ENCODE data around the gene FAM76A.
"Not testable (repeated sequence)": the region's sequence is repeated elsewhere in the genome, so short reads cannot be mapped to it uniquely, and the experiment has no call there.

The FAM76A gene

DNA sequence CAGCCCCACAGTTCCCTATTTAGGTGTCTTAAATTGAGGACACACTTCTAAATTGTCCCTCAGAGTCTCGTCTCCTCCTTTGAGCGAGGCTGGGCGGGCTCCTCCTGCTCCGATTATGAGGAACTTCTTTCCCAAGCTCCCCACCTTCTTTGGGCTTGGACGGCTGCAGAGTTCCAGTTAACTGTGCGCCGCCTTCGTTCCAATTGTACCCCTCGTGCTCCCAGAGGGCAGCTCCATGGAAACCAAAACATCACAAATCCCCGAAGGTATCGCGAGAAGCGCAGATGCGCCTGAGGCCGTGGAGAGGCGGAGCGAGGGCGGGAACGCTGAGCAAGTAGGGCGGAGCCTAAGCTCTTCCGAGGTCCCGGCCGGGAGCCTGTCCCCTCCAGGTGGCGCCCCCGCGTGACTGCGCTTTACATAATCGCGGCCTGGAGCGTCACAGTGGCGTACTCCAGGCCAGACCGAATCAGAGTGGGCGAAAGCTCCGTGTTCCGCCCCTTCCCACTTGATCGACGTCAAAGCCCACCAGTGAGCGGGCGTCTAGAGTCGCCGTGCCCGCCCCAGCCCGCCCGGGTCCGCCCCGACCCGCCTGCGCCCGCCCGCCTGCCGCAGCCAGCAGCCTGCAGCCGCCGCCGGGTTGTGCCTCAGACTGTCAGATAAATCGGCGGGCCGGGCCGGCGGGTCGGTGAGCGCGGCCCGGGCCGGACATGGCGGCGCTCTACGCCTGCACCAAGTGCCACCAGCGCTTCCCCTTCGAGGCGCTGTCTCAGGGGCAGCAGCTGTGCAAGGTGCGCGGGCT is at the start of gene FAM76A:
TSS of gene FAM76A (plus strand) at position 588 of the 799 bp plus-strand sequence. CDS start at position 708, 120 bp downstream.
- DNase-seq = peak; percentile 87 to 95

GRCh38 chr1:27676410-27676809 is 49.4 kb upstream of the FAM76A start:
- DNase-seq = no peak

GRCh38 chr1:27678747-27679146 is 47.0 kb upstream of the FAM76A start:
- DNase-seq = no peak

- not testable (repeated sequence) for DNase-seq
Measured at GRCh38 chr1:27680225-27680791, 45.5 kb upstream of the FAM76A start.

DNA sequence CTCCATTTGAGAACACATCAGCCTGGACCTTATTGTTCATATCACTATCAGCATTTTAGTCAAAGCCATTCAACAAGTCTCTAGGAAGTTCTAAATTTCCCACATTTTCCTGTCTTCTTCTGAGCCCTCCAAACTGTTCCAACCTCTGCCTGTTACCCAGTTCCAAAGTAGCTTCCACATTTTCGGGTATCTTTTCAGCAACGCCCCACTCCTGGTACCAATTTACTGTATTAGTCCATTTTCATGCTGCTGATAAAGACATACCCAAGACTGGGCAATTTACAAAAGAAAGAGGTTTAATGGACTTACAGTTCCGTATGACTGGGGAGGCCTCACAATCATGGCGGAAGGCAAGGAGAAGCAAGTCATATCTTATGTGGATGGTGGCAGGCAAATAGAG is 44.2 kb upstream of the FAM76A start:
- DNase-seq = not testable (repeated sequence)

GRCh38 chr1:27682351-27682944 is 43.3 kb upstream of the FAM76A start:
- no peak for DNase-seq

DNA sequence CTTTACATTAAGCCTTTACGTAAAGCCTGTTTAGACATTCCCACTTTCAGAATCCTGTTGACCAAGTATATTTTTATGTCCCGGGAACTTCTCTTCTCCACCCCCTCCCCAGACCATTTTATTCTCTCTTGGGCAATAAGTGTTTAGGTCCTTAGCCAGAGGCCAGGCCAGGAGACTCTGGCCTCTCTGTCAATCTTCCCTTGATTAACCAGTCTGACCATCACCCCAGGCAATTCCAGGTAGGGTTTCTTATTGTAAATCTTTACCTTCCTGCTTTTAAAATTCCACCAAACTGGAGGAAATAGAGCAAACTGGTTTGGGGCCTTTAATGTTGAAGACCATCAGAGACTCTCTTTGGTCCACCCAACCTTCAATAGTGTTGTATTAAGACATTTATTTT is 41.6 kb upstream of the FAM76A start:
- no peak for DNase-seq

- no peak for DNase-seq
Measured at GRCh38 chr1:27686223-27686990, 39.4 kb upstream of the FAM76A start.

DNA sequence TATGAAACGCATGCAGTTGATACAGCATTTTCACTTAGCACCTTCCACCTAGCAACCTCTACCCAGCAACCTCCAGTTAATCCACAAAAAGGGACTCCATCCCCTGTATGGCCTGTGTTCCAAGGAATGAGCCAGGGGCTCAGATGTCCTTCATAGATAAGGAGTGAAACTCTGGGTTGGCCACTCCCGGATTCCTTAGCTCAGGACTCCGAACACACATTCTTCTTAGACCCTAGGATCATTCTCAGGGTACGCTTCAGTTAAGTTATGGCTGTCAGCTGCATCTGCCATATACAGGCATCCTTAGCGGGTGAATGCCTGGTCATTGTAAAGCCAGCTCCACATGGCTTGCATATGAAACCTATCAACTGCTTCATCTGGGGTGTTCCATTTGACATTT is 37.9 kb upstream of the FAM76A start:
- DNase-seq = no peak

DNA sequence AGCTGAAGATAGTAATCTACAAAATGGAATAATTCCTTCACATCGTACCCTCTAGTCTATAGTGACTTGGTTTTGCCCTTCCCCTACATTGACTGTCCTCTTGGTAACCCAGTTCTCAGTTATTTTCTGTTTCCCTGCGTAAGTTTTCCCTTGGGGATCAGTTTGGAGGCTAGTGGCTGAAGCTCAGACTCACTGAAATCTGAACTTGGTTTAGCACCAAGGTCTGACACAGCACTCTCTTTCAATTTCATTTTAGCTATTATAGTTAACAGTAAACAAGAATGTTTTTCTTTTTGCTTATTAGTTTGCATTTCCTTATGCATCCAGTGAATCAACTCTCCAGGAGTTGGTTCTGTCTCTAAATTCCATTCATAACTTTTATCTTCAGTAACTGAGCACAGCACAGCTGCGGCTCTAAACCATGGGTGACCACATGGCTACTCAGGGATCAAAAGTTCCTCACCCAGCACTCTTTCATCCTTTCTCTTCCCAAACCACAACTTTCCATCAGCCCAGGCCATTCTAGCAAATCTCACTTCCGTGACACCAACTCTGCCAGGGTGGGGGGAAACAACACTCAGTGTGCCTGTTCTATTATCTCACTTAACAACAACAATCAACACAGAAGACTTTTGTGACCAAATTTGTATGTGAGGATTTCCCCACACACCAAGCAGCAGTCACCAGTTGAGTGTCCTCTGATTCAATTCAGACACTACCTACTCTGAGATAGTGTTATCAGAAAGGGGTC is 36.2 kb upstream of the FAM76A start:
- DNase-seq = no peak

DNA sequence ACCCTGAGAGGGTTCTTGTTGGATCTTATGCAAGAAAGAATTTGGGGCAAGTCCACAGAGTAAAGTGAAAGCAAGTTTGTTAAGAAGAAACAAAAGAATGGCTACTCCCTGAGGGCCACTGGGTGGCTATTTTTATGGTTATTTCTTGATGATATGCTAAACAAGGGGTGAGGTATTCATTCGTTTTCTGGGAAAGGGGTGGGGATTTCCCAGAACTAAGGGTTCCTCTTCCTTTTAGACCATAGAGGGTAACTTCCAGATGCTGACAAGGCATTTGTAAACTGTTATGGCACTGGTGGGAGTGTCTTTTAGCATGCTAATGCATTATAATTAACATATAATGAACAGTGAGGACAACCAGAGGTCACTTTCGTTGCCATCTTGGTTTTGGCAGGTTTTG is 35.6 kb upstream of the FAM76A start:
- DNase-seq = no peak

GRCh38 chr1:27696835-27697234 is 28.9 kb upstream of the FAM76A start:
- not testable (repeated sequence) for DNase-seq

DNA sequence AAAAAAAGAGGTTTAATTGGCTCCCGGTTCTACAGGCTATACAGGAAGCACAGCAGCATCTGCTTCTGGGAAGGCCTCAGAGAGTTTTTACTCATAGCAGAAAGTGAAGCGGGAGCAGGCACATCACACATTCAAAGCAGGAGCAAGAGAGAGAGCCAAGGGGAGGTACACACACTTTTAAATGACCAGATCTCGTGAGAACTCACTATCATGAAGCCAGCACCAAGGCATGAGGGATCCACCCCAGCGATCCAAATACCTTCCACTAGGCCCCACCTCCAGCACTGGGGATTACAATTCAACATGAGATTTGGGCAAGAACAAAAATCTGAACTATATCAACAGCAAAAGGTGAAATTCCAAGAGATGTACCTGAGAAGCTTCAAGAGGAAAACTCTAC is 20.8 kb upstream of the FAM76A start:
- DNase-seq = no peak

- DNase-seq = no peak
Measured at GRCh38 chr1:27705545-27705944, 20.2 kb upstream of the FAM76A start.

DNA sequence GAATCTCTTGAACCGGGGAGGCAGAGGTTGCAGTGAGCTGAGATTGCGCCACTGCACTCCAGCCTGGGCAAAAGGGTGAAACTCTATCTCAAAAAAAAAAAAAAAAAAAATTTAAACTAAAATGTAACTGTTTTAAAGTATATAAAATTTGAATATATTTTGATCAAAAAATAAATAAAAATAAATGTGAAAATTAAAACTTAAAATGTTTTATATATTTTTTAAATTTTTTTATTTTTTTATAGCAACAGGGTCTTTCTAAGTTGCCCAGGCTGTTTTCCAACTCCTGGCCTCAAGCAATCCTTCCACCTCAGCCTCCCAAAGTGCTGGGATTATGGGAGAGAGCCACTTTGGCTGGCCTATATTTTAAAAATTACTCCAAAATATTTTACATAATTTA is 15.2 kb upstream of the FAM76A start:
- DNase-seq = no peak

DNA sequence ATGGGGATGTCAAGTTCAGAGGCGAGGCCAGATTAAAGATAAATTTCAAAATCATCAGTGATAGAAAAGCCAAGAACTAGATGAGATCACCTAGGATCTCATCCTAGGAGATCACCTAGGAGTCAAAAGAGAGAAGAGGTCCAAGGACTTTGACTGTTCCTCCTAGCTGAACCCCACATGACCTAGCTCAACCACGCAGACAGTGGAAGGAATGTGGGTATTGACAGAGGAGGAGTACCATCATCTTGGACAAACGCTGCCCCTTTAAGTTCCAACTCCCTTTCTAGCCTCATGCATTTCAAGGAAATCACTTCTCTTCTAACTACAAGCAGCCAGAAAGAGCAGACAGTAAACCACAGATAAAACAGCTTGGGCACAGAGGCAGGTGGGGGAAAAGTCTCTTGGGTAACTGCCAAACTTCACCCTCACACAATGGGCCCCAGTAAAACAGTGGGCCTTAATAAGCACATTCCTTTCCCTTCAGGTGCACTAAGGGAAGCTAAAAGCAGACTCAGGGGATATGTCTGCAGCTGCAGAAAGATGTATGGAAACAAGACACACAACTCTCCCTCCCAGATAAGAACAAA is 12.5 kb upstream of the FAM76A start:
- no peak for DNase-seq

- no peak for DNase-seq
Measured at GRCh38 chr1:27713869-27714513, 11.8 kb upstream of the FAM76A start.

GRCh38 chr1:27716262-27716895 is 9.4 kb upstream of the FAM76A start:
- no peak for DNase-seq

DNA sequence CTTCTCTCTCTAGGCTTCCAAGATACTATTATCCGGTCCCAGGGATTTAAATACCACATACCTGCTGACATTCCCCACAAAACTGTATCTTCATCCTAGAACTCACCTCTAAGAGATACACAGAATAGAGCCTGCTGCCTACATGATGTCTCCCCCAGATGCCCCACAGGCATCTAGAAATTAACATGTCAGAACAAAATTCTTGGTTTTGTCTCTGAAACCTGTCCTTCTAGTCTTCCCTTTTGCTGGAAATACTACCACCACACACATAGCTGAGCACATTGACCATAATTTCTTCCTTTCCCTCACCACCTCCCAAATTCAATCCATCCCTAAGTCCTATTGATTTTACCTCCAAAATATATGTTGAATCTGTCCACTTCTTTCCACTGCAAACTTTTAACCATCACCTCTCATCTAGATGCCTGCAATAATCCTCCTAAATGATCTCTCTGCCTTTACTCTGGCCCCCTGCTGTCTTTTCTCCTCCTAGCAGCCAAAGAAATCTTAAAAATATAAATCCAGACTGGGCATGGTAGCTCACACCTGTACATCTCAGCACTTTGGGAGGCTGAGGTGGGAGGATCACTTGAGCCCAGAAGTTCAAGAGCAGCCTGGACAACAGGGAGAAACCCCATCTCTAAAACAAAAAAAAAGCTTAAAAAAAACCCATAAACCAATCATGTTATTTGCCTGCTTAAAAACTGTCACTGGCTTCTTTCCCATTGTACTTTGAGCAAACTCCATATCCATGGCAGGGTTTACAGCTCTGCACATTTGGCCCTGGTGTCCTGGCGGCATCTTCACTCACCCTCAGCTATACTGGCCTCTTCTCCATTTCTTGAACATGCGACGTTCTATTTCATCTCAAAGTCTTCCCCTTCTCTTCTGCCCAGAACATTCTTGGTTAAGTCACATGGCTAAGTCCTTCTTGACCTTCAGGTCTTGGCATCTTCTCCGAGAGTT is 6.2 kb upstream of the FAM76A start:
- DNase-seq = peak in 1 of 2 experiments; percentile 5

GRCh38 chr1:27724961-27725373 is 794 bp upstream of the FAM76A start:
- no peak for DNase-seq
